Neural crest cell (in vitro differentiated cells): ENCODE measurements around the gene TLE4. TPM values are rescaled to one million over a fixed set of nuclear protein-coding genes. Genes with fewer than 3 reads are reported as not detected.
"Not testable (repeated sequence)": the region's sequence is repeated elsewhere in the genome, so short reads cannot be mapped to it uniquely, and the experiment has no call there.

Source experiments
- DNase-seq: peaks from one replicate; pipeline ENCODE4 v3.0.0; 2021; ENCODE audit warnings: low read depth, mixed read lengths, low spot score
- H3K27ac Mint-ChIP-seq: one replicate; pipeline ENCODE4 v1.8.0; 2021; ENCODE audit warnings: mild to moderate bottlenecking, mixed read lengths; ENCODE audit not compliant: unreplicated experiment
- H3K27me3 Mint-ChIP-seq: 2 replicates; pipeline ENCODE4 v1.8.0; 2021; ENCODE audit warnings: low read depth, mild to moderate bottlenecking, mixed read lengths
- H3K36me3 Mint-ChIP-seq: 2 replicates; pipeline ENCODE4 v1.8.0; 2021; ENCODE audit warnings: low read depth, mild to moderate bottlenecking, mixed read lengths
- H3K4me1 Mint-ChIP-seq: 2 replicates; pipeline ENCODE4 v1.8.0; 2021; ENCODE audit warnings: mixed read lengths
- H3K4me3 Mint-ChIP-seq: one replicate; pipeline ENCODE4 v1.8.0; 2021; ENCODE audit warnings: mild to moderate bottlenecking, mixed read lengths
- H3K9me3 Mint-ChIP-seq: 2 replicates; pipeline ENCODE4 v1.8.0; 2021; ENCODE audit warnings: mixed read lengths
- CTCF ChIP-seq: fragments of 200-600 bp; sonication (generic); conservative IDR thresholded peaks from 2 replicates; pipeline ENCODE4 v1.5.0; 2021; ENCODE audit warnings: antibody characterized with exemption, mild to moderate bottlenecking
- total RNA-seq: library from RNA; stranded (reverse); gene quantifications from 2 replicates; pipeline ENCODE4 v1.2.1, GENCODE V29; 2021

The TLE4 gene
- total RNA-seq, 1 donor from 2014 or later: 85.8 TPM

GRCh38 chr9:79604921-79605562, 33.3 kb downstream of the TLE4 start:
- no peak overlapping the region for H3K4me3 Mint-ChIP-seq
- H3K36me3 Mint-ChIP-seq: peaks cover 30% of the 10 kb centered on the region
- no peaks in the 10 kb centered on the region for H3K27me3 Mint-ChIP-seq
- TF ChIP-seq CTCF: no peak
- H3K4me1 Mint-ChIP-seq: peaks cover 22% of the 10 kb centered on the region
- peaks cover 12% of the 10 kb centered on the region for H3K9me3 Mint-ChIP-seq
- DNase-seq: no peak
- H3K27ac Mint-ChIP-seq: no peak overlapping the region

- H3K4me3 Mint-ChIP-seq, H3K27ac Mint-ChIP-seq, H3K27me3 Mint-ChIP-seq, DNase-seq: not testable (repeated sequence)
- Mint-ChIP-seq H3K36me3 (peaks cover 29% of the 10 kb centered on the region), H3K9me3 (peaks cover 11% of the 10 kb centered on the region), H3K4me1 (peaks cover 34% of the 10 kb centered on the region)
These were observed 34.8 kb downstream of the TLE4 start for GRCh38 chr9:79606529-79606928.

- no peak for TF ChIP-seq CTCF
- Mint-ChIP-seq H3K27ac (peak overlapping the region; percentile 3), H3K4me1 (peaks cover 56% of the 10 kb centered on the region), H3K36me3 (peaks cover 17% of the 10 kb centered on the region), H3K9me3 (peaks cover 3% of the 10 kb centered on the region), H3K4me3 (peak overlapping the region; percentile 78), H3K27me3 (no peaks in the 10 kb centered on the region)
- DNase-seq: no peak
These were observed 37.8 kb downstream of the TLE4 start for GRCh38 chr9:79609468-79610018.

- Mint-ChIP-seq H3K9me3 (peaks cover 3% of the 10 kb centered on the region), H3K27ac (peak overlapping the region; percentile 89), H3K36me3 (peaks cover 21% of the 10 kb centered on the region), H3K4me1 (peaks cover 61% of the 10 kb centered on the region), H3K4me3 (peak overlapping the region; percentile 78), H3K27me3 (no peaks in the 10 kb centered on the region)
- no peak for DNase-seq
- TF ChIP-seq CTCF: no peak
These were observed 38.4 kb downstream of the TLE4 start for GRCh38 chr9:79610019-79610631.

GRCh38 chr9:79610791-79611614, 39.2 kb downstream of the TLE4 start:
- Mint-ChIP-seq H3K27me3 (no peaks in the 10 kb centered on the region), H3K9me3 (peaks cover 3% of the 10 kb centered on the region), H3K4me1 (peaks cover 62% of the 10 kb centered on the region), H3K36me3 (peaks cover 21% of the 10 kb centered on the region), H3K27ac (peak overlapping the region; percentile 46), H3K4me3 (peak overlapping the region; percentile 67)
- no peak for TF ChIP-seq CTCF
- no peak for DNase-seq
